GM21723 (cell line): ENCODE results near the gene EFEMP1.

Experiments
- ATAC-seq: cut with Tn5 transposase; IDR thresholded peaks from one replicate; pipeline ENCODE4 v1.9.1; 2021; ENCODE audit warnings: mild to moderate bottlenecking, moderate library complexity; ENCODE audit not compliant: unreplicated experiment

The EFEMP1 gene

GRCh38 chr2:55934337-55934736 is 10.8 kb upstream of the EFEMP1 start:
- no peak for ATAC-seq

- ATAC-seq, result no peak
Observed at GRCh38 chr2:55932843-55933242, 9.3 kb upstream of the EFEMP1 start.

- no peak for ATAC-seq
Observed at GRCh38 chr2:55931281-55931680, 7.7 kb upstream of the EFEMP1 start.

- ATAC-seq, result no peak
Observed at GRCh38 chr2:55929476-55929875, 5.9 kb upstream of the EFEMP1 start.

GRCh38 chr2:55926974-55927373 is 3.4 kb upstream of the EFEMP1 start:
- ATAC-seq, result no peak

- no peak for ATAC-seq
Observed at GRCh38 chr2:55926246-55926645, 2.7 kb upstream of the EFEMP1 start.

GRCh38 chr2:55923982-55924321 is 370 bp upstream of the EFEMP1 start:
- ATAC-seq, result no peak

- no peak for ATAC-seq
Observed at GRCh38 chr2:55922291-55922907, 1.2 kb downstream of the EFEMP1 start.

- ATAC-seq, result no peak
Observed at GRCh38 chr2:55919574-55919973, 4.0 kb downstream of the EFEMP1 start.

GRCh38 chr2:55918856-55919255 is 4.7 kb downstream of the EFEMP1 start:
- ATAC-seq, result no peak

- no peak for ATAC-seq
Observed at GRCh38 chr2:55917713-55918390, 5.7 kb downstream of the EFEMP1 start.

- ATAC-seq, result no peak
Observed at GRCh38 chr2:55917117-55917516, 6.5 kb downstream of the EFEMP1 start.

- ATAC-seq, result no peak
Observed at GRCh38 chr2:55916473-55917049, 7.0 kb downstream of the EFEMP1 start.

GRCh38 chr2:55914786-55915185 is 8.8 kb downstream of the EFEMP1 start:
- no peak for ATAC-seq

- ATAC-seq, result no peak
Observed at GRCh38 chr2:55912926-55913325, 10.7 kb downstream of the EFEMP1 start.

GRCh38 chr2:55910077-55910476 is 13.5 kb downstream of the EFEMP1 start:
- no peak for ATAC-seq

GRCh38 chr2:55907686-55908085 is 15.9 kb downstream of the EFEMP1 start:
- no peak for ATAC-seq

GRCh38 chr2:55906993-55907392 is 16.6 kb downstream of the EFEMP1 start:
- no peak for ATAC-seq

- ATAC-seq, result no peak
Observed at GRCh38 chr2:55903727-55904126, 19.9 kb downstream of the EFEMP1 start.

- ATAC-seq, result no peak
Observed at GRCh38 chr2:55902971-55903370, 20.6 kb downstream of the EFEMP1 start.

- ATAC-seq, result no peak
Observed at GRCh38 chr2:55902429-55902828, 21.2 kb downstream of the EFEMP1 start.

GRCh38 chr2:55901941-55902340 is 21.6 kb downstream of the EFEMP1 start:
- no peak for ATAC-seq

GRCh38 chr2:55901322-55901721 is 22.3 kb downstream of the EFEMP1 start:
- ATAC-seq, result no peak
